GM12873 (cell line): ENCODE data around the gene SNX9.
A peak's percentile ranks its signal among the peaks of the same experiment; 100 is the strongest.

ENCODE experiments used
- CTCF ChIP-seq: IDR thresholded peaks from 2 replicates; pipeline ENCODE4 v1.5.1; 2012; ENCODE audit warnings: low read depth, mild to moderate bottlenecking, moderate library complexity, low read length, control low read depth; ENCODE audit not compliant: insufficient read depth; ENCODE audit errors: missing control alignments

Gene SNX9

GRCh38 chr6:157867155-157867559 lies 44.1 kb downstream of the SNX9 start:
- no peak for TF ChIP-seq CTCF

- no peak for TF ChIP-seq CTCF
Measured at GRCh38 chr6:157867981-157868380, 44.9 kb downstream of the SNX9 start.

GRCh38 chr6:157868835-157869234 lies 45.8 kb downstream of the SNX9 start:
- TF ChIP-seq CTCF, result no peak

- TF ChIP-seq CTCF, result no peak
Measured at GRCh38 chr6:157869673-157870302, 46.7 kb downstream of the SNX9 start.

GRCh38 chr6:157873735-157874344 lies 50.8 kb downstream of the SNX9 start:
- peak; percentile 93 for TF ChIP-seq CTCF

GRCh38 chr6:157877149-157877548 lies 54.1 kb downstream of the SNX9 start:
- no peak for TF ChIP-seq CTCF

- no peak for TF ChIP-seq CTCF
Measured at GRCh38 chr6:157877573-157878438, 54.8 kb downstream of the SNX9 start.
